ENCODE measurements around the gene LRP1B. TPM values are rescaled to one million over a fixed set of nuclear protein-coding genes. Genes with fewer than 3 reads are reported as not detected.

Gene LRP1B
- polyA plus RNA-seq, 1 donor from 2014 or later = 12.7 TPM

DNA sequence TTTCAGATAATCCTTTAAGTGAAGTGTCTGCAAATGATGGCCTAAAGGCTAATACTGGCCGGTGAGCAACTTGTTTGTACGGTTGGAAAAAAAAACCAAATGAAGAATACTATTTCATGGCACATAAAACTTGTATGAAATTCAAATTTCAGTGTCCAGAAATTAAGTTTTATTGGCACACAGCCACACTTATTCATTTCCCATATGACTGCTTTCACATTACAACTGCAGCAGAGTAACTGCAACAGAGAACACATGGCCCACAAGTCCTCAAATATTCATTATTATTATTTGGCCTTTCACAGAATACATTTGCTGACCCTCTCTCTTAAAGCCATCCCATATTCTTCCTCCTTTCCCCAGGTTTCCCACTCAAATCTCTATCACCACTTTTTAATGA is 1268.6 kb downstream of the LRP1B start:
- Histone ChIP-seq H4K20me1 (ENCODE audit: insufficient read depth) (no peaks in the 10 kb centered on the region), H3K4me3 (ENCODE audit: low read length) (no peak overlapping the region), H3K9ac (ENCODE audit: low read length) (no peak overlapping the region), H3F3A (ENCODE audit: insufficient read depth, low read length, poor library complexity, severe bottlenecking) (no peaks in the 10 kb centered on the region), H3K9me3 (ENCODE audit: low read length) (no peaks in the 10 kb centered on the region), H3K27me3 (ENCODE audit: insufficient read depth, low read depth, low read length) (no peaks in the 10 kb centered on the region), H3K27ac (ENCODE audit: low read length) (no peak overlapping the region), H3K9me2 (ENCODE audit: insufficient read depth, low read length) (no peaks in the 10 kb centered on the region), H3K36me3 (ENCODE audit: insufficient read depth, low read length) (no peaks in the 10 kb centered on the region), H2AFZ (ENCODE audit: low read depth, low read length) (no peak overlapping the region), H3K4me2 (ENCODE audit: low read length) (no peak overlapping the region), H3K79me2 (replicated peaks; ENCODE audit: insufficient read depth, low read length) (no peaks in the 10 kb centered on the region)
- TF ChIP-seq, protein P1, sequence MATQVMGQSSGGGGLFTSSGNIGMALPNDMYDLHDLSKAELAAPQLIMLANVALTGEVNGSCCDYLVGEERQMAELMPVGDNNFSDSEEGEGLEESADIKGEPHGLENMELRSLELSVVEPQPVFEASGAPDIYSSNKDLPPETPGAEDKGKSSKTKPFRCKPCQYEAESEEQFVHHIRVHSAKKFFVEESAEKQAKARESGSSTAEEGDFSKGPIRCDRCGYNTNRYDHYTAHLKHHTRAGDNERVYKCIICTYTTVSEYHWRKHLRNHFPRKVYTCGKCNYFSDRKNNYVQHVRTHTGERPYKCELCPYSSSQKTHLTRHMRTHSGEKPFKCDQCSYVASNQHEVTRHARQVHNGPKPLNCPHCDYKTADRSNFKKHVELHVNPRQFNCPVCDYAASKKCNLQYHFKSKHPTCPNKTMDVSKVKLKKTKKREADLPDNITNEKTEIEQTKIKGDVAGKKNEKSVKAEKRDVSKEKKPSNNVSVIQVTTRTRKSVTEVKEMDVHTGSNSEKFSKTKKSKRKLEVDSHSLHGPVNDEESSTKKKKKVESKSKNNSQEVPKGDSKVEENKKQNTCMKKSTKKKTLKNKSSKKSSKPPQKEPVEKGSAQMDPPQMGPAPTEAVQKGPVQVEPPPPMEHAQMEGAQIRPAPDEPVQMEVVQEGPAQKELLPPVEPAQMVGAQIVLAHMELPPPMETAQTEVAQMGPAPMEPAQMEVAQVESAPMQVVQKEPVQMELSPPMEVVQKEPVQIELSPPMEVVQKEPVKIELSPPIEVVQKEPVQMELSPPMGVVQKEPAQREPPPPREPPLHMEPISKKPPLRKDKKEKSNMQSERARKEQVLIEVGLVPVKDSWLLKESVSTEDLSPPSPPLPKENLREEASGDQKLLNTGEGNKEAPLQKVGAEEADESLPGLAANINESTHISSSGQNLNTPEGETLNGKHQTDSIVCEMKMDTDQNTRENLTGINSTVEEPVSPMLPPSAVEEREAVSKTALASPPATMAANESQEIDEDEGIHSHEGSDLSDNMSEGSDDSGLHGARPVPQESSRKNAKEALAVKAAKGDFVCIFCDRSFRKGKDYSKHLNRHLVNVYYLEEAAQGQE (IDR thresholded peaks at IDR 0.05; ENCODE audit: borderline replicate concordance) = no peak
- TF ChIP-seq POLR2AphosphoS5 (IDR thresholded peaks at IDR 0.05) = no peak
- TF ChIP-seq, protein P2, sequence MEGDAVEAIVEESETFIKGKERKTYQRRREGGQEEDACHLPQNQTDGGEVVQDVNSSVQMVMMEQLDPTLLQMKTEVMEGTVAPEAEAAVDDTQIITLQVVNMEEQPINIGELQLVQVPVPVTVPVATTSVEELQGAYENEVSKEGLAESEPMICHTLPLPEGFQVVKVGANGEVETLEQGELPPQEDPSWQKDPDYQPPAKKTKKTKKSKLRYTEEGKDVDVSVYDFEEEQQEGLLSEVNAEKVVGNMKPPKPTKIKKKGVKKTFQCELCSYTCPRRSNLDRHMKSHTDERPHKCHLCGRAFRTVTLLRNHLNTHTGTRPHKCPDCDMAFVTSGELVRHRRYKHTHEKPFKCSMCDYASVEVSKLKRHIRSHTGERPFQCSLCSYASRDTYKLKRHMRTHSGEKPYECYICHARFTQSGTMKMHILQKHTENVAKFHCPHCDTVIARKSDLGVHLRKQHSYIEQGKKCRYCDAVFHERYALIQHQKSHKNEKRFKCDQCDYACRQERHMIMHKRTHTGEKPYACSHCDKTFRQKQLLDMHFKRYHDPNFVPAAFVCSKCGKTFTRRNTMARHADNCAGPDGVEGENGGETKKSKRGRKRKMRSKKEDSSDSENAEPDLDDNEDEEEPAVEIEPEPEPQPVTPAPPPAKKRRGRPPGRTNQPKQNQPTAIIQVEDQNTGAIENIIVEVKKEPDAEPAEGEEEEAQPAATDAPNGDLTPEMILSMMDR (IDR thresholded peaks at IDR 0.05; ENCODE audit: poor library complexity, severe bottlenecking) = no peak
- no peak for TF ChIP-seq TAF1 (IDR thresholded peaks at IDR 0.05; ENCODE audit: low read depth)
- TF ChIP-seq EP300 (conservative IDR thresholded peaks at IDR 0.05; ENCODE audit: poor library complexity, severe bottlenecking) = no peak
- no peak for TF ChIP-seq SMC3 (conservative IDR thresholded peaks at IDR 0.05; ENCODE audit: poor library complexity)

DNA sequence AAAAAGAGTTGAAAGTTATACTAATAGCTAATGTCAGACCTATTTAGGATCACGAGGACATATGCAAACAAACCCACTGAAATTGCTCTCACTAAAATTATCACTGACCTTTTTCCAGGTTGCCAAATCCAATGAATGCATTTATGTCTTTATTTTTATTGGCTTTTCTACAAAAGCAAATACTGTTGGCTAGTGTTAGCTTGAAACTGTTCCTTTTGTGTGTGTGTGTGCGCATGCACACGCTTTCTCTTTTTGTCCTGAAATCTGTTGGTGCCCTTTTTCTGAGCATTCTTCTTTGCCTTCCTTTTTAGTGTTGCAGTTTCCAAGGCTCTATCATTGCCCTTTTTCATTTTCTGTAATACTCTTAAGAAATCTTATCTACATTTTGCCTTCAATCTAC is 1269.2 kb downstream of the LRP1B start:
- Histone ChIP-seq H3K36me3 (ENCODE audit: insufficient read depth, low read length) (no peaks in the 10 kb centered on the region), H3K9ac (ENCODE audit: low read length) (no peak overlapping the region), H3K9me2 (ENCODE audit: insufficient read depth, low read length) (no peaks in the 10 kb centered on the region), H3K27me3 (ENCODE audit: insufficient read depth, low read depth, low read length) (no peaks in the 10 kb centered on the region), H3F3A (ENCODE audit: insufficient read depth, low read length, poor library complexity, severe bottlenecking) (no peaks in the 10 kb centered on the region), H3K27ac (ENCODE audit: low read length) (no peak overlapping the region), H2AFZ (ENCODE audit: low read depth, low read length) (no peak overlapping the region), H4K20me1 (ENCODE audit: insufficient read depth) (no peaks in the 10 kb centered on the region), H3K4me3 (ENCODE audit: low read length) (no peak overlapping the region), H3K79me2 (replicated peaks; ENCODE audit: insufficient read depth, low read length) (no peaks in the 10 kb centered on the region), H3K9me3 (ENCODE audit: low read length) (no peaks in the 10 kb centered on the region), H3K4me2 (ENCODE audit: low read length) (no peak overlapping the region)
- TF ChIP-seq SMC3 (conservative IDR thresholded peaks at IDR 0.05; ENCODE audit: poor library complexity) = no peak
- TF ChIP-seq MXI1 (conservative IDR thresholded peaks at IDR 0.05; ENCODE audit: poor library complexity, severe bottlenecking) = no peak
- TF ChIP-seq RAD21 (conservative IDR thresholded peaks at IDR 0.05) = no peak
- TF ChIP-seq POLR2AphosphoS5 (IDR thresholded peaks at IDR 0.05) = no peak
- TF ChIP-seq EZH2 (IDR thresholded peaks at IDR 0.05; ENCODE audit: borderline replicate concordance, insufficient read depth, low read length, poor library complexity, severe bottlenecking) = no peak
- no peak for TF ChIP-seq TAF1 (IDR thresholded peaks at IDR 0.05; ENCODE audit: low read depth)
- TF ChIP-seq, protein P2 (IDR thresholded peaks at IDR 0.05; ENCODE audit: poor library complexity, severe bottlenecking) = no peak
- no peak for TF ChIP-seq EP300 (conservative IDR thresholded peaks at IDR 0.05; ENCODE audit: poor library complexity, severe bottlenecking)
- TF ChIP-seq, protein P1 (IDR thresholded peaks at IDR 0.05; ENCODE audit: borderline replicate concordance) = no peak

Data from neural cell (in vitro differentiated cells).